Hepatic stellate cell (primary cell): ENCODE results near the gene IL11.
"Not testable (repeated sequence)": the region's sequence is repeated elsewhere in the genome, so short reads cannot be mapped to it uniquely, and the experiment has no call there.

Experiments
- DNase-seq: peaks from one replicate; pipeline ENCODE4 v3.0.0; 2011; ENCODE audit warnings: low spot score

Gene IL11

DNA sequence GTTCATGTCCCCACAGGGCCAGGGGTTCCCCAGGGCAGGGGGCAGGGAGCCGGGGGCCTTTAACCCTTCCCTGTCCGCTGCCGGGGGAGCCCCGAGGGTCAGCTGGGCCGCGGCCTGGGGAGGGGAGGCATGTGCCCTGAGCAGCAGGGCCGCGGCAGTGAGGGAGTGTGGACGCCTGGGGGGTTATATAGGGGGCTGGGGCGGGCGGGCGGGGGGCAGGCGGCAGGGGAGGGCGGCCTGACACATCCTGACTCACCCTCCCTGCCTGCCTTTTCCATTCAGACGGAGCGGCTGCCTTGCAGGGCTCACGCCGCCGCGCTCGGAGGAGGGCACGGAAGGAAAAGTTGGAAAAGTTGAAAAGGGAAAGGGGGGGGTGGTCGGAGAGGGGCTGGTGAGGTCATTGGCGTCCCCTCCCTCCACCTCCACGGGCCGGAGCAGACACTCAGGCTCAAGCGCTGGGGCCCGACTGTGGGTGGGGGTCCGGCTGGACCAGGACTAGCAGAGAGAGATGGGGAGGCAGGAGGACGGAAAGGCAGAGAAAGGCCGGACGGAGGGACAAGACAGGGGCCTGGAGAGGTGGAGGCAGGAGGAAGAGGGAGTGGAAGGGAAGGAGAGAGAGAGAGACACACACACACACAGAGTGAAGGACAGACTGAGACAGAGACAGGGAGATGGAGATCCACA, at the start of gene IL11:
Gene IL11, minus strand, starts transcription at position 159 of the 684 bp plus-strand sequence. Its CDS starts 153 bp downstream, at position 6.
- peak; percentile 86 for DNase-seq

DNA sequence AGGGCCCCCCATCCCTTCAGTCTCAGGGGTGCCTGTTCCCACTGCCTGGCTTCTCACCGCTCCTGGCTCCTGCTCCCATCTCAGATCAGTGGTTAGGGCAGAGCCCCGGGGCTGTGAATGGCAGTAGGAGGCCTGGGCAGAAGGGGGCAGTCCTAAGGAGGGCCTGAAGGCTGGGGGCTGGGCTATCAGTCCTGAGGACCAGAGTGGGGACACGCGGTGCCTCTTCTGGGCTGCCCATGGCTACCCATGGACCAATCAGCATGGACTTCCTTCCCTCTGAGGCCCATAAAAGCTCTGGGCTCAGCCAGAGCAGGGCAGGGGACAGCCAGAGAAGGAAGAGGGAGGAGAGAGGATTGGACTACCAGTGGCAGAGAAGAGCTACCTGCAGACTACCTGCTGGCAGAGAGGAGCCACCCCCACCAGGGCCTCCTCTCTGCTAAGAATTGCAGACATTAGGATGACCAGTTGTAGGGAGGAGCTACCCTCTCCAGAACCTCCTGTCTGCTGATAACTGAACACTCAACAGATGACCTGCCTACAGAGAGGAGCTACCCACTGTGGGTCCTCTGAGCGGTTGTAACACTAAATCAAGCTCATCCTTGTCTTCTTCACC, 49.5 kb upstream of the IL11 start:
- DNase-seq: no peak

DNA sequence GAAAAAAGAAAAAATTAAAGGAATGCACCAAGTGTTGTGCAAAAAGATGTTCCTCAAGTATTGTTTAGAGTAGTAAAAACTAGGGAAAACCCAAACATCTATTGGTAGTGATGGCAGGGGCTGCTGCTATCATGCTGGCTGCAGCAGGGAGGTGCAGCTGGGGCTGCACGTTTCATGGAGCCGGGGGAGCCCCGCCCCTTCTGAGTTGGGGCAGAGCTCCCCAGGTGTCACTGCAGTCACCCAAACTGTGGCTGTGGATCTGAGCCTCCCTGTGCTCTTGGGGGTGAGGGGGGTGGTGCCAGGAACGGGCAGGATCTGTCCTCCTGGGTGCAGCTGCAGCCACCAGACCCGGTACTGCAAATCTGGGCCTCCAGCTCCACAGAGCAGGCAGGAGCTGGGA, 48.8 kb upstream of the IL11 start:
- DNase-seq: no peak

DNA sequence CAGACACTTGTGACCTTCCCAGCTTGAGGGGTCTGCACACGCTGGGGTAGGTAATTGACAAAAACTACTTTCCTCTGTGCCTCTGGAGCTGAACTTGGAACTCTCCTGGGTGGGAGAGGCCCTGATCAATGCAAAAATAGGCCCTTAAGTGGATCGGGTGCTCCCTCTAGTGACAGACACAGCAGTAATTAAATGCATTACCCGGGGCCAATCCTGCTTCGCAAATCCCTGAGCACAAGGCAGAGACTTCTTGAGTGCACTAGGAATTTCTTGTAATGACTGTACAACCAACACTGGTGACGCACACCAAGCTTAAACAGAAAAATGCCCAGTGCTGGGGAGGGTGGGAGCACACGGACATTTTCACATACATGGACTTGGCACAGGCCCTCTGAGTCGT, 47.9 kb upstream of the IL11 start:
- DNase-seq: peak; percentile 85

DNA sequence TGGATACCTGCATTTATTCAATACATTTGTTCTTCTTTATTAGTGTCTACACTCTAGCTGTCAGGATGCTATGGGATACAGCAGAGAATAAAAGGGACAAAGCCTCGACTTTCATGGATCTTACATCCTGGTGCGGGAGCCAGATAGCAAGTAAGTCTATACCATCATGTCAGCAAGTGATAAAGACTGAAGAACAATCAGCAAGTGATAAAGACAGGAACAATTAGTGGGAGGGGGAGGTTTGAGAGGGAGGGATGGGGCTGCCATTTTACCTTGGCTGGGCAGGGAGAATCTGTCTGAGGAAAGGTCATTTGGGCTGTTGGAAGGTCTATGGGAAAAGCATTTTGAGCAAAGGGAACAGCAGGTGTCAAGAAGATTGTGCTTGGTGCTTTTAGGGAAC, 39.9 kb upstream of the IL11 start:
- no peak for DNase-seq

DNA sequence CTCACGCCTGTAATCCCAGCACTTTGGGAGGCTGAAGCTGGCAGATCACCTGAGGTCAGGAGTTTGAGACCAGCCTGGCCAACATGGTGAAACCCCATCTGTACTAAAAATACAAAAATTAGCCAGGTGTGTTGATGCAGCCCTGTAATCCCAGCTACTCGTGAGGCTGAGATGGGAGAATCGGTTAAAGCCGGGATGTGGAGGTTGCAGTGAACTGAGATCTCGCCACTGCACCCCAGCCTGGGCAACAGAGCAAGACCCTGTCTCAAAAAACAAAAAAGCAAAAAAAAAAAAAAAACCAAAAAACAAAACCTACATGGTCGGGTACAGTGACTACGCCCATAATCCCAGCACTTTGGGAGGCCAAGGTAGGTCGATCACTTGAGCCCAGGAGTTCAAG, 38.9 kb upstream of the IL11 start:
- not testable (repeated sequence) for DNase-seq

DNA sequence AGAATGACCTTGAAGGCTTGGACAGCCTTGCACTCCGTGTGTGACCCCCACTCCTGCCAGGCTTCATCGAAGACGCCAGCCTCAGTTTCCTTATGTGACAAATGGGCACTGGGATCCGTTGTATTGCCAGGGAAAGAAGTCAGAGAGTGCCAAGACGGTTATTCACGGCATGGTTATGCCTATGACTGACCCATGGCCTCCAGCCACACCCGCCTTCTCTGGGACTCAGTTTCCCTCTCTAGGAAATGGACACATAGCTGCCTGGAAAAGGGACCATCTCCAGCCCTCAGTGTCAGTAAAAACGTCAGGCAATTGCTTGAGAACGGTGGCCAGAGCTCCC, 38.2 kb upstream of the IL11 start:
- DNase-seq: no peak

DNA sequence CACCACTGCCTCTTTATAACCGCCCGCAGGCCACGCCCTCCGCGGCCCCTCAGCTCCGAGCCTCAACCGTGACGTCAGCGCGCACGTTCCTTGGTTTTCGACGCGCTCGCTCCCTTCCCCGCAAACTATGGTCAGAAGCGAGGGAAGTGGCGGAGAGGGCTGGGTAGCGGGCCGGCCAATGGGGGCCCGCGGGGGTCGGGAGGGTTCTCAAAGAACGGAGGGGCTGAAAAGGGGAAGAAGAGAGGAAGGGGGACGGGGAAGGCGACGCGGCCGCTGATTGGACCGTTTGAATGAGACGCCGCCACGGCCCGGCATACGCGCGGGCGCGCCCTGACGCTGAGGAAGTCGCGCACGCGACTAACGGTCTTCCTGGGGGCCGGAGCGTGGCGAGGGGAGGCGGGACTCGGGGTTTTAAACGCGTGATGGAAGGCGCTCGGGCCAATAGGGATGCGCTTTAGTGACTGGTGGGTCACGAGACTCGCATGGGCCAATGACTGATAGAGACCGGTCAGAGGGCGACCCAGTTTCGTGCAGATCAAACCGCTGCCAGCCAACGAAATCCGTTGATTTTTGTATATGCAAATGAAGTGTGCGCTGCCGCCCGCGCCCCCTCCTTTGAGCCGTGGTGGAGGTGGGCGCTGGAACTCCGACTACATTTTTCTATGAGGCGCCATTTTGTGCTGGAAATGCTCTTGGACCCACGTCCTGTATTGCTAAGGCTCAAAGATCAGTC, 37.7 kb upstream of the IL11 start:
- peak; percentile 100 for DNase-seq

DNA sequence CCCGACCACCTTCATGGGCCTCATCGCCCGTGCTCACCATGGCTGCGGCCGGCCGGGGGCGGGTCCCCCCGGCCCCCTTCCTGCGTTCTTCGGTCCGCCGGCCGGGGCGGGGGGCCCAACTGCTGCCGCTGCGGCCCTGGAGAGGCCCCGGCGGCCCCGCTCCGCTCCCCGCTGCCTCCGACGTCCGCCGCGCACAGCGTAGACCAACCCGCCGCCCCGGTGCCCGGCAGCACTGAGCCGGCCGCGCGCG, 37.2 kb upstream of the IL11 start, which contains the start of gene UBE2S:
Gene UBE2S, minus strand, starts transcription at position 239 of the 250 bp plus-strand sequence. Its CDS starts 199 bp downstream, at position 40.
- DNase-seq: not testable (repeated sequence)

DNA sequence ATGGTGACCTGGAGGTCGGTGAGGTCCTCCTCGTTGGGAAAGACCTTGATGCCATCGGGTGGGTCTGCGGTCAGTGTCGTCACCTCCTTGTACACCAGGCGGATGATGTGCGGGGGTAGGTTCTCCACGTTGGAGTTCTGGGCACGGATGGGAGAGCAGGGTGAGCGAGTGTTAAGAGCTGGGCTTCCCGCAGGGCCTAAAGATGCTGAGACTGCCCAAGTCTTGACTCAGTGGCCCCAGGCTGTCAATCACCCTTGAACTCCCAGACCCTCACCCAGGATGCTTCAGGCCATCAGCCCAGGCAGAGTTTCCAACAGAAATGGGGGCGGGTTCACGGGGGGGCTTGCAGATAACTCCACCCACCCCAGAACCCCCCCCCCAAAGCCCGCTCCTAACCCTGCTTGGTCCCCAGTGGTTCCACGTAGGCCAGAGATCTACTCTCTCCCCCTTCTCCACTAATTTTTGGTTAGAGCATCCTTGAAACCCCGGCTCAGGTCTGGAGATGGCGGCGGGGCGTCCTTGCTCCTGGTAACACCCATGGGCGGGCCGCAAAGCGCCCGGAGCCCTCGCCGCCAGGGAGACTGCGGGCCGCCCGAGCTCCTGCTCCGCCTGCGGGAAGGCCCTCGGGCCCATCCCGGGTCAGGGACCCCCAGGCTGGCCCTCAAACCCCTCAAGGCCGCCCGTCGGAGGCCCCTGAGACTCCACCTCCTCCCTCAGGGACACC, 36.7 kb upstream of the IL11 start:
- DNase-seq: peak; percentile 69

GRCh38 chr19:55406091-55406825, 36.0 kb upstream of the IL11 start:
- no peak for DNase-seq

DNA sequence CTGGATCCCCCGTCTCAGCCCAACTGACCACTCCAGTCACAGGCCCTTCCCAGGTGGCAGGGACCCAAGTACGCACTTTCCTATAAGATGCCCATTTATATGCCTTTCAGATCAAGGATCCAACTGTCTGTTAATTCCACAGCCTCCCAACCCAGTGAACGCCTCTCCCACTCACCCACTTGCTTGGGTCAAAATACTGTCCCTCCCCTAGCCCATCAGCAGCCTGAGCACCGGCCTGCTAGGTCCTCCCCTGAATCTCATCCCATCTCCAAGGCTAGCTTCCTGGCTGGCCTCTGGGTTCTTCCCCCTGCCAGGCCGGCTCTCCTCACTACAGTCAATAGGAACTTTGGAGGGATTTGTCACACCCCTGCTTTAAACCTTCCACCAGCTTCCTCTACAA, 35.4 kb upstream of the IL11 start:
- no peak for DNase-seq

DNA sequence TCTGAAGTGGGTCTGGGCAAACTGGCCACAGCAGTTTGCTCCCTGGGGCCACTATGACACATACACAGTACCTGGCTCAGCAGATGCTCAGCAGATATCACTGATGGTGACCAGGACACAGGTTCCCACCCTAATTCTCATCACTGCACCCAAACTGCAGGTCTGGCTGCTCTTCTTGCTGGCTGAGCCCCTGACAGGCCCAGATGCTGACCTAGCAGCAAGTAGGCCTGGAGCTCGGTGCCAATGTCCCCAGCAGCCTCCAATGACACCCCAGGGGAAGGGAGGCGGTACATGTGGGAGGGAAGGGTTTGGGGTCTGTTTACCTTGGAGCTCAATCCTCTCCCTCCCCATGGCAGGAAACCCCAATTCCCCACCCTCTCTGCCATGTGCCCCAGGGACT, 32.2 kb upstream of the IL11 start:
- no peak for DNase-seq

DNA sequence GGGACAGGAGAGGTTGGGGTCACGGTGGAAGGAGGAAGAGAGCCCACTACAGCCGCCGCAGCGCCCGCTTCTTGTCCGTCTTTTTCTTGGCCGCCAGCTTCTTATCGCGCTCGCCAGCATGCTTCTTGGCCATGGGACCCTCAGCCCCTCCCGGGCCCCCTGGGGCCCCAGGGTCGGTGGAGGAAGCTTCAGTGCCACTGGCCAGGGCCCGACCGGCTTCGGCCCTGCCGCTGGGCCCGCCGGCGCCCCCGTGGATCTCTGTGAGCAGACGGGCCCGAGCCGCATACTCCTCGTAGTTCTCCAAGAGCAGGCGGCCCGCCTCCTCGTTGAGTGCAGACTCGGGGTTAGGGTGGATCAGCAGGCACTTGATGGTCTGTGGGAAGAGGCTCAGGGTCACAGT, 31.1 kb upstream of the IL11 start:
- not testable (repeated sequence) for DNase-seq

DNA sequence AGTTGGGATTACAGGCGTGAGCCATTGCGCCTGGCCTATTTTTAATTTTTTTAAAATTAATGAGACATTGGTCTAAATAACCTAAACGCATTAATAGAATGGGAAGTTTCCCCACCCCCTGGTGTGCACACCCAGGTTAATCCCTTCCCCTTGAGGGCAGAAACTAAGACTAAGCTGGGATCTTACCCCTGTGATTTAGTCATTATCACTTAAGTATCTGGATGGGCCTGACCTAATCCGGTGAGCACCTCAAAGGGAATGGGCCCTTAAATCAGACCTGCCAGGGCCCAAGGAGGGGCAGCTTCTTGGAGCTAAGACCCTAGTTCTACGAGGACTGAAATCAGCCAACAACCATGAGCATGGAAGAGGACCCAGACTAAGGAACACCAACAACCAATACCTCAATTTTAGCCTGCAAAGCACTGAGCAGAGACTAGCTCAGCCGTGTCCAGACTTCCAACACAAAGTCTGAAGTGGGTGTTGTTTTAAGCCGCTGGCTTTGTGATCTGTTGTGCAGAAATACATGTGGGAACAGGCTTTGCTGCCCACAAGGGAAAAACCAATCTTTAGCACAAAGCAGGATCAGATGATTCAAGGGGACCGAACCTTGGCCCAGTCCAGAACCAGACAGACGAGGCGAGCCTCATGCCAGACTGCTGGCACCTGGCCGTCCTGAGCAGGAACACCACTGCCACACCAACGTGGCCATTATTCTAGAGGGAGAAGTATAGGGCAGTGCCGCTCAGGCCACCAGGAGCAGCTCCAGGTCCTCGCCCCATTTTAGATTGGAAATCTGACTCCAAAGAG, 30.2 kb upstream of the IL11 start:
- DNase-seq: no peak

DNA sequence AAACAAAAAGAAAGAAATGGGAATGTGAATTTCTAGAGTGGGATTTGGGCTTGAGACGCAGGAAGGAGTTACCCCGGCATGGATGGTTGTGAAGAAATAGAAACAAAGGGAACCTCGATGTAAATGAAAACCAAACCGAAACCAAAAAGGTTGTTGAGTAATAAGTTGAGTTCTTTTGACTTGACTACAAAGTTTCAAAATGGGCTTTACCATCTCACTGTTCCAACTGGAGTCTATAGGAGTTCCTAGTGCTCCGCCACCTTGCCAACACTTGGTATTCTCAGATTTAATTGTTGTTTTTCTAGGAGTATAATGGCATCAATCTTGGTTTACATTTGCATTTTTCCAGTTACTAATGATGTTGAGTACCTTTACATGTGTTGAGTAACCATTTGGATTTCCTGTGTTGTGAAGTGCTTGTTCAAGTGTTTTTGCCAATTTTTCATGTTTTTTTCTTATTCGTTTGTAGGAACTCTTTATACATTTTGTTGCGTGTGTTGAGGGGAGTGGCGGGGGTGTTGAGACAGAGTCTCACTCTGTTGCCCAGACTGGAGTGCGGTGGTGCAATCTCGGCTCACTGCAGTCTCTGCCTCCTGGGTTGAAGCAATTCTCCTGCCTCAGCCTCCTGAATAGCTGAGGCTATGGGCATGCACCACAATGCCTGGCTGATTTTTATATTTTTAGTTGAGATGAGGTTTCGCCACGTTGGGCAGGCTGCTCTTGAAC, 28.1 kb upstream of the IL11 start:
- no peak for DNase-seq

DNA sequence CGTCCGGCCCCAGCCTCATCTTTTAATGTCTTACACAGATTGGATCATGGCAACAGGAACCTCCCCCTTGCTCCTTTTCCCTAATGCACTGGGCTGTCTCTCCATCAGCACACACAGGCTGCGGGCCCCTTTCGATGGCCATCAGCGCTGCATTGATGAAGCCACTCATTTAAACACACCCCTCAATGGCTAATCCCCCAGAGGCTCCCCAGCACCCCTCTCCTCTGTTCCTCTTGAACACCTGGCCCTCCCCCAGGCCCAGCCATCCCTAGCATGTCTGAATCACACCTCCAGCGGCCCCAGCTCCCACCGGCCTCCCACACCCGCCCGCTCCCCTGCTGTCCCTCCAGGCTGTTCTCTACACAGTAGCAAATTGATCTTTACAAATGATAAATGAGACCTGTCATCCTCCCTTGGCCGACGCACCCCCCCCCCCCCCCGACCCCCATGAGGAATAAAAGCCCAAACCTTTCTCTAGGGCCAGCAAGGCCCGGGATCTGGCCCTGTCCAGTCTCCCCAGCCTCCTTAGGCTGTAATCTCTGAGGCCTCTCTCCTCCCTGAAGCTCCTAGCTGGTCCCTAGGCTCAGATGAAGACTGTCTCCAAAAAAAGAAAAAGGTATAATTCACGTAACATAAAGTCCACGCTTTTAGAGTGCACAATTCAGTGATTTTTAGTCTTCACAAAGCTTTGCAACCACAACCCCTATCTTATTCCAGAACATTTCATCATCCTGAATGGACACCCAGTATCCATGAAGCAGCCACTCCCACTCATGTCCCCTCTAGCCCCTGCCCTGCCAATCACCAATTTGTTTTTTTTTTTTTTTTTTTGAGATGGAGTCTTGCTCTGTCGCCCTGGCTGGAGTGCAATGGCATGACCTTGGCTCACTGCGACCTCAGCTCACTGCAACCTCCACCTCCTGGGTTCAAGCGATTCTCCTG, 22.8 kb upstream of the IL11 start:
- no peak for DNase-seq

DNA sequence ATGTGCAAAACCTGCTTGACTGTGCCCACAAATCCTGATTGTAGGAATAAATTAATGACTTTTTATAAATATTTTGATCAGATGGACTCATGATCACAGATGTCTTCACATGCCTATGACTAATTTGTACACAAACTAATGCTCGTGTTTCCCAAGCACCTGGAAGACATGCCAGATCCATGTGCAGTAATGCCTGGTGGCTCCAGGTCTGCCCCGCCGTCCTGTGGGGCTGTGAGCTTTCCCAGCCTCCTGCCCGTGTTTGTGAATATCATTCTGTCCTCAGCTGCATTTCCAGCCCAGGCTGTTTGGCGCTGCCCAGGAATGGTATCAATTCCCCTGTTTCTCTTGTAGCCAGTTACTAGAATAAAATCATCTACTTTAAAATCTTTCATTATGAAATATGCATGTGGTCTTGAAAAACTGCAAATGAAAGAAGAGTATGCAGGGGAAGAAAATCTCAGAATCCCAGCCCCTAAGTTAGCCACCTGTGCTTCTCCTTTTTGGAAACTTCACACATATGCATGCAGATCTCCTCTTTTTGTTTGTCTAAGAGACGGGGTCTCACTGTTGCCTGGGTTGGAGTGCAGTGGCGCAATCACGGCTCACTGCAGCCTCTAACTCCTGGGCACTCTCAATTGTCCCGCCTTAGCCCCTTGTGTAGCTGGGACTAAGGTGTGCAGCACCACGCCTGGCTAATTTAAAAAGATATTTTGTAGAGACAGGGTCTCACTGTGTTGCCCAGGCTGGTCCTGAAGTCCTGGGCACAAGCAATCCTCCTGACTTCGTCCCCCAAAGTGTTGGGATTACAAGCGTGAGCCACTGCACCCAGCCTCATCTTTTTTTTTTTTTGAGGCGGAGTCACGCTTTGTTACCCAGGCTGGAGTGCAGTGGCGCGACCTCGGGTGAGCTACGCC, 21.7 kb upstream of the IL11 start:
- no peak for DNase-seq
